WTC11 (cell line): ENCODE data around the gene HCFC2. TPM values are rescaled to one million over a fixed set of nuclear protein-coding genes. Genes with fewer than 3 reads are reported as not detected.

Experiments
- AR ChIP-seq: fragments of 250-450 bp; sonication (Bioruptor Pico); IDR thresholded peaks from 2 replicates; pipeline ENCODE4 v1.9.0; 2021; ENCODE audit warnings: mild to moderate bottlenecking
- CREM ChIP-seq: sonication (generic); formaldehyde crosslinking; IDR thresholded peaks from 2 replicates; pipeline ENCODE4 v1.8.1; 2022; ENCODE audit warnings: mild to moderate bottlenecking, missing genetic modification reagents, moderate library complexity
- CTCF ChIP-seq: fragments of 200-600 bp; IDR thresholded peaks from 2 replicates; pipeline ENCODE4 v1.8.0; 2022; ENCODE audit warnings: antibody characterized with exemption
- E2F5 ChIP-seq: sonication (generic); formaldehyde crosslinking; IDR thresholded peaks from 2 replicates; pipeline ENCODE4 v1.8.1; 2022; ENCODE audit warnings: mild to moderate bottlenecking, moderate library complexity, missing genetic modification reagents
- ERG ChIP-seq: fragments of 250-450 bp; sonication (Bioruptor Pico); IDR thresholded peaks from 2 replicates; pipeline ENCODE4 v1.8.0; 2021; ENCODE audit warnings: mild to moderate bottlenecking
- HMGA2 ChIP-seq: fragments of 250-450 bp; sonication (Bioruptor Pico); IDR thresholded peaks from 2 replicates; pipeline ENCODE4 v1.4.0; 2021; ENCODE audit warnings: mild to moderate bottlenecking, moderate library complexity
- IRF1 ChIP-seq: sonication (generic); formaldehyde crosslinking; IDR thresholded peaks from 2 replicates; pipeline ENCODE4 v1.8.0; 2023; ENCODE audit warnings: missing genetic modification reagents
- JAZF1 ChIP-seq: fragments of 250-450 bp; sonication (Bioruptor Pico); IDR thresholded peaks from 2 replicates; pipeline ENCODE4 v1.9.0; 2021; ENCODE audit warnings: moderate library complexity, mild to moderate bottlenecking, inconsistent platforms
- JUN ChIP-seq: sonication (generic); formaldehyde crosslinking; IDR thresholded peaks from 2 replicates; pipeline ENCODE4 v1.8.0; 2023; ENCODE audit warnings: mild to moderate bottlenecking, missing genetic modification reagents
- MLX ChIP-seq: sonication (generic); formaldehyde crosslinking; IDR thresholded peaks from 2 replicates; pipeline ENCODE4 v1.8.1; 2023; ENCODE audit warnings: mild to moderate bottlenecking, missing genetic modification reagents, moderate library complexity
- MYBL2 ChIP-seq: sonication (generic); formaldehyde crosslinking; IDR thresholded peaks from 2 replicates; pipeline ENCODE4 v1.8.1; 2023; ENCODE audit warnings: mild to moderate bottlenecking, moderate library complexity, missing genetic modification reagents
- NFATC4 ChIP-seq: fragments of 250-450 bp; sonication (Bioruptor Pico); IDR thresholded peaks from 2 replicates; pipeline ENCODE4 v1.9.0; 2021; ENCODE audit warnings: mild to moderate bottlenecking
- NR1H2 ChIP-seq: sonication (generic); formaldehyde crosslinking; IDR thresholded peaks from 2 replicates; pipeline ENCODE4 v1.9.0; 2021; ENCODE audit warnings: mild to moderate bottlenecking, moderate library complexity, missing genetic modification reagents
- NR3C1 ChIP-seq: sonication (generic); formaldehyde crosslinking; conservative IDR thresholded peaks from 2 replicates; pipeline ENCODE4 v1.8.1; 2023; ENCODE audit warnings: low read depth, mild to moderate bottlenecking, missing genetic modification reagents
- RORB ChIP-seq: fragments of 250-450 bp; sonication (Bioruptor Pico); IDR thresholded peaks from 2 replicates; pipeline ENCODE4 v1.9.0; 2021; ENCODE audit warnings: mild to moderate bottlenecking
- SMAD4 ChIP-seq: sonication (generic); formaldehyde crosslinking; IDR thresholded peaks from 2 replicates; pipeline ENCODE4 v1.8.0; 2022; ENCODE audit warnings: mild to moderate bottlenecking, missing genetic modification reagents
- STAT6 ChIP-seq: sonication (generic); formaldehyde crosslinking; conservative IDR thresholded peaks from 2 replicates; pipeline ENCODE4 v1.8.1; 2023; ENCODE audit warnings: mild to moderate bottlenecking, low read depth, missing genetic modification reagents, moderate library complexity
- TCF7 ChIP-seq: sonication (generic); formaldehyde crosslinking; IDR thresholded peaks from 2 replicates; pipeline ENCODE4 v1.8.0; 2022; ENCODE audit warnings: mild to moderate bottlenecking, low read depth, missing genetic modification reagents, moderate library complexity
- ZBTB43 ChIP-seq: sonication (generic); formaldehyde crosslinking; IDR thresholded peaks from 2 replicates; pipeline ENCODE4 v1.8.1; 2023; ENCODE audit warnings: mild to moderate bottlenecking, missing genetic modification reagents
- ZMAT4 ChIP-seq: fragments of 250-450 bp; sonication (Bioruptor Pico); IDR thresholded peaks from 2 replicates; pipeline ENCODE4 v1.9.0; 2021; ENCODE audit warnings: mild to moderate bottlenecking
- ZNF232 ChIP-seq: sonication (generic); formaldehyde crosslinking; IDR thresholded peaks from 2 replicates; pipeline ENCODE4 v1.8.0; 2022; ENCODE audit warnings: mild to moderate bottlenecking, missing genetic modification reagents
- ZNF317 ChIP-seq: sonication (generic); formaldehyde crosslinking; IDR thresholded peaks from 2 replicates; pipeline ENCODE4 v1.8.1; 2023; ENCODE audit warnings: low read depth, mild to moderate bottlenecking, moderate library complexity, missing genetic modification reagents, borderline replicate concordance
- ZNF396 ChIP-seq: fragments of 250-450 bp; sonication (Bioruptor Pico); IDR thresholded peaks from 2 replicates; pipeline ENCODE4 v1.8.0; 2021; ENCODE audit warnings: mild to moderate bottlenecking, moderate library complexity, borderline replicate concordance
- total RNA-seq: library from RNA; stranded (reverse); gene quantifications from 3 replicates; pipeline ENCODE4 v1.2.3, GENCODE V29; 2021

The HCFC2 gene
- total RNA-seq, 1 experiment from 2014 or later, result 1.6 TPM

GRCh38 chr12:104137902-104138796 is 73.8 kb downstream of the HCFC2 start, which contains the start of gene NFYB (continued):
- TF ChIP-seq ZNF232 (CRISPR knock-in tag) (peak; percentile 94; the same call in 1 of the 2 replicates), IRF1 (CRISPR knock-in tag) (no peak), ZMAT4 (CRISPR knock-in tag) (no peak), NR3C1 (CRISPR knock-in tag) (no peak), JUN (no peak), ZBTB43 (CRISPR knock-in tag) (peak; percentile 76; the same call in 1 of the 2 replicates), NR1H2 (CRISPR knock-in tag) (no peak), NFATC4 (CRISPR knock-in tag) (no peak), ZNF396 (CRISPR knock-in tag) (no peak), TCF7 (CRISPR knock-in tag) (no peak), ERG (CRISPR knock-in tag) (no peak), CREM (no peak; the same call in 1 of the 2 replicates), MYBL2 (CRISPR knock-in tag) (0 out of 2 replicates have a peak, but pooled peaks have one; percentile 40), STAT6 (CRISPR knock-in tag) (no peak), ZNF317 (CRISPR knock-in tag) (no peak), MLX (no peak), AR (CRISPR knock-in tag) (no peak), E2F5 (CRISPR knock-in tag) (no peak), CTCF (no peak), JAZF1 (CRISPR knock-in tag) (no peak), HMGA2 (CRISPR knock-in tag) (0 out of 2 replicates have a peak, but pooled peaks have one; percentile 6), SMAD4 (CRISPR knock-in tag) (no peak), RORB (CRISPR knock-in tag) (no peak)
